Gastroesophageal sphincter (tissue), 3 donors: ENCODE measurements around the gene CCDC197.

Source experiments
- CTCF ChIP-seq, 4 experiments: fragments of 200-600 bp in 2 of 4; fragments of 450-650 bp in 2 of 4; sonication (generic) in 1 of 4; IDR thresholded peaks; one replicate each; pipeline ENCODE4 v1.5.1; 2017 to 2019; ENCODE audit warnings: antibody characterized with exemption in 4 of 4, mild to moderate bottlenecking in 2 of 4, moderate library complexity in 2 of 4
- EP300 ChIP-seq: sonication (generic); formaldehyde crosslinking; IDR thresholded peaks from one replicate; pipeline ENCODE4 v1.6.1; 2017; ENCODE audit warnings: antibody characterized with exemption, mild to moderate bottlenecking
- POLR2A ChIP-seq, 2 donors: fragments of 450-650 bp; IDR thresholded peaks; one replicate each; pipeline ENCODE4 v1.6.1; 2017; ENCODE audit warnings: antibody characterized with exemption in 2 of 2, mild to moderate bottlenecking in 2 of 2, moderate library complexity in 1 of 2

- TF ChIP-seq CTCF (IDR thresholded peaks at IDR 0.05) (no peak), POLR2A (IDR thresholded peaks at IDR 0.05) (no peak), EP300 (no peak)
Measured at GRCh38 chr14:93964820-93965286, 32.2 kb upstream of the CCDC197 start.
